K562 (cell line): Measurements from ENCODE around the gene CD274. TPM values are rescaled to one million over a fixed set of nuclear protein-coding genes. Genes with fewer than 3 reads are reported as not detected.

Experiments used
- ATAC-seq: fragments of 200-7000 bp; cut with Tn5 transposase; 3 replicates; pipeline ENCODE4 v1.9.1; 2020; ENCODE audit warnings: moderate library complexity
- BruUV-seq: library from RNA; stranded (reverse); fragments of 400-500 nt; replicated peaks from 2 replicates; lab custom pipeline; 2021; lab: Mats Ljungman, UMichigan
- CTCF ChIA-PET: fragments of 300-600 bp; formaldehyde crosslinking; extraction: SDS; loops from one replicate; lab custom pipeline; 2021; ENCODE audit warnings: low intra/inter-chr PET ratio; lab: Yijun Ruan, JAX
- POLR2A ChIA-PET: fragments of 300-600, 350-650 bp; sonication (Branson Sonifier 250); formaldehyde crosslinking; extraction: SDS; loops from one replicate; lab custom pipeline; 2021; ENCODE audit warnings: antibody characterized with exemption, inconsistent platforms; lab: Yijun Ruan, JAX
- DNase-seq, 4 experiments: peaks; one replicate each; pipeline versions ENCODE4 v3.0.0 to v3.0.0-alpha.2; 2011 to 2018; ENCODE audit warnings: low spot score in 3 of 4, mixed read lengths in 3 of 4; ENCODE audit errors: extremely low read depth in 1 of 4
- FAIRE-seq: peaks from 2 replicates; lab custom pipeline; 2011; peaks lifted over from hg19 to GRCh38; lab: Jason Lieb, UNC
- H2AFZ ChIP-seq: 2 replicates; pipeline ENCODE4 v1.6.0; 2011; ENCODE audit warnings: low read depth, low read length, control low read depth, inconsistent platforms
- H3K27ac ChIP-seq: fragments of 200-600 bp; 3 replicates; pipeline ENCODE4 v1.8.0; 2011; ENCODE audit warnings: low read depth, mild to moderate bottlenecking, control low read depth, inconsistent platforms, low read length, moderate library complexity, mixed read lengths; ENCODE audit errors: extremely low read depth
- H3K27me3 ChIP-seq, 2 experiments: fragments of 300-600 bp in 1 of 2; 2 replicates in 1 of 2; 3 replicates in 1 of 2; pipeline versions ENCODE4 v1.6.0 to v1.8.0; 2011; ENCODE audit warnings: inconsistent platforms in 2 of 2, low read length in 2 of 2, mild to moderate bottlenecking in 1 of 2, mixed read lengths in 1 of 2, moderate library complexity in 1 of 2; ENCODE audit not compliant: control insufficient read depth in 2 of 2, insufficient read depth in 2 of 2
- H3K36me3 ChIP-seq: fragments of 300-600 bp; 3 replicates; pipeline ENCODE4 v1.8.0; 2011; ENCODE audit warnings: mild to moderate bottlenecking, low read length, inconsistent platforms; ENCODE audit not compliant: control insufficient read depth, insufficient read depth
- H3K4me1 ChIP-seq, 2 experiments: fragments of 200-600 bp in 1 of 2; replicated peaks in 1 of 2; 2 replicates in 1 of 2; 3 replicates in 1 of 2; pipeline versions ENCODE4 v1.5.1 to v1.8.0; 2011; ENCODE audit warnings: inconsistent platforms in 2 of 2, low read length in 2 of 2, mild to moderate bottlenecking in 1 of 2, mixed read lengths in 1 of 2, moderate library complexity in 1 of 2; ENCODE audit not compliant: control insufficient read depth in 2 of 2, insufficient read depth in 2 of 2
- H3K4me2 ChIP-seq: 2 replicates; pipeline ENCODE4 v1.6.1; 2011; ENCODE audit warnings: low read length, control low read depth, inconsistent platforms, mixed read lengths; ENCODE audit not compliant: insufficient read depth
- H3K4me3 ChIP-seq: fragments of 200-600 bp; sonication (generic), shearing (Covaris generic); 2 replicates; pipeline ENCODE4 v1.5.1; 2016; ENCODE audit warnings: control low read depth, inconsistent platforms
- H3K79me2 ChIP-seq: fragments of 200-600 bp; 3 replicates; pipeline ENCODE4 v1.8.0; 2011; ENCODE audit warnings: low read length, inconsistent platforms; ENCODE audit not compliant: control insufficient read depth, insufficient read depth
- H3K9ac ChIP-seq, 2 experiments: 2 replicates each; pipeline versions ENCODE4 v1.6.0 to v1.6.1; 2011; ENCODE audit warnings: low read depth in 2 of 2, low read length in 2 of 2, control low read depth in 1 of 2, inconsistent platforms in 1 of 2, mild to moderate bottlenecking in 1 of 2, mixed read lengths in 1 of 2; ENCODE audit not compliant: insufficient read depth in 1 of 2
- H3K9me1 ChIP-seq: one replicate; pipeline ENCODE4 v1.6.0; 2011; ENCODE audit warnings: inconsistent platforms, mild to moderate bottlenecking, low read length, moderate library complexity; ENCODE audit not compliant: control insufficient read depth, insufficient read depth
- H3K9me3 ChIP-seq: replicated peaks from 2 replicates; pipeline ENCODE4 v1.5.1; 2011; ENCODE audit warnings: low read depth, low read length, inconsistent platforms; ENCODE audit not compliant: control insufficient read depth, insufficient read depth
- H4K20me1 ChIP-seq: replicated peaks from 2 replicates; pipeline ENCODE4 v1.6.1; 2011; ENCODE audit warnings: low read length, inconsistent platforms, mixed read lengths; ENCODE audit not compliant: control insufficient read depth, insufficient read depth
- CBX8 ChIP-seq: fragments of 200-600 bp; sonication (generic); IDR thresholded peaks from 2 replicates; pipeline ENCODE4 v1.6.1; 2012; ENCODE audit warnings: borderline replicate concordance, mixed run types, low read depth, mild to moderate bottlenecking, moderate library complexity, mixed read lengths, low read length, control low read depth, inconsistent platforms; ENCODE audit not compliant: poor library complexity, severe bottlenecking; ENCODE audit errors: extremely low read depth
- IRF9 ChIP-seq: fragments of 450-650 bp; IDR thresholded peaks from 2 replicates; pipeline ENCODE4 v1.6.1; 2016; ENCODE audit warnings: missing biosample characterization, missing genetic modification characterization
- STAT5B ChIP-seq: fragments of 250-450 bp; sonication (Bioruptor Pico); IDR thresholded peaks from 2 replicates; pipeline ENCODE4 v1.8.0; 2021; ENCODE audit warnings: mild to moderate bottlenecking, inconsistent platforms
- ZC3H4 ChIP-seq: sonication (generic); formaldehyde crosslinking; IDR thresholded peaks from 2 replicates; pipeline ENCODE4 v1.9.0; 2021; ENCODE audit warnings: missing genetic modification reagents, borderline replicate concordance
- ZNF398 ChIP-seq: fragments of 250-450 bp; sonication (Bioruptor Pico); IDR thresholded peaks from 2 replicates; pipeline ENCODE4 v1.8.0; 2021; ENCODE audit warnings: moderate library complexity, mild to moderate bottlenecking, inconsistent platforms
- ZNF668 ChIP-seq: fragments of 250-450 bp; sonication (Bioruptor Pico); IDR thresholded peaks from 2 replicates; pipeline ENCODE4 v1.8.0; 2022; ENCODE audit warnings: mild to moderate bottlenecking, inconsistent platforms
- WGBS: fragments of 100-300 bp; shearing (Covaris generic); methylation state at CpG from one replicate; pipeline ENCODE4 v1.1.6; 2016; ENCODE audit warnings: low coverage, mixed read lengths; ENCODE audit not compliant: insufficient coverage; ENCODE audit errors: missing lambda C conversion rate; 5-methylcytosine and 5-hydroxymethylcytosine counted together
- in situ Hi-C: fragments of 300-500 bp; cut with MboI; formaldehyde crosslinking; loops from 4 replicates; pipeline ENCODE4 v1.15.0; 2018; ENCODE audit warnings: inconsistent platforms, mixed read lengths
- intact Hi-C: fragments of 100-400 bp; cut with micrococcal nuclease; formaldehyde crosslinking; loops from 2 replicates; pipeline ENCODE4 v1.14.2; 2022
- polyA plus RNA-seq, 8 experiments: library from polyadenylated mRNA; depleted of rRNA in 4 of 8; stranded (reverse) in 5 of 8; unstranded in 3 of 8; fragments of >200 nt; fragmentation: Nextera tagmentation in 2 of 8; fragmentation: Illumina TruSeq in 1 of 8; extraction: Ambion mirVana in 2 of 8; extraction: Trizol in 1 of 8; gene quantifications; 2 replicates each; pipeline versions ENCODE4 v1.2.1 to v1.2.3, GENCODE V29; 2011 to 2014; ENCODE audit warnings: inconsistent platforms in 1 of 8, missing spikeins in 1 of 8
- total RNA-seq, 7 experiments: library from RNA; depleted of rRNA in 6 of 7; stranded (reverse); fragments of >200 nt in 6 of 7; fragmentation: Illumina TruSeq in 2 of 7; extraction: Trizol in 2 of 7; gene quantifications; 2 replicates each; pipeline versions ENCODE4 v1.2.1 to v1.2.3, GENCODE V29; 2011 to 2021; ENCODE audit warnings: low replicate concordance in 1 of 7

The CD274 gene
- total and polyA plus RNA-seq, 9 of the 15 experiments (the other 6 are each of a cell fraction or from before 2014, with no cell fraction given): 0.07 to 0.51 (median 0.30) TPM; not detected in 1

- ATAC-seq (no peak), FAIRE-seq (no peak), DNase-seq (no peak)
- H3K36me3 ChIP-seq: no peaks in the 10 kb centered on the region
- ChIA-PET CTCF (interaction anchor here (1.1 kb wide), 1 partner anchor 18 kb away, joined by 3 read pairs; no protein-coding TSS in a partner anchor), POLR2A (interaction anchor here (1.2 kb wide), 1 partner anchor 41 kb away, joined by 4 read pairs; no protein-coding TSS in a partner anchor)
- no peaks in the 10 kb centered on the region for H3K9me3 ChIP-seq
- no peaks in the 10 kb centered on the region for H3K4me1 ChIP-seq
- H3K9me1 ChIP-seq: no peaks in the 10 kb centered on the region
- no peak overlapping the region for H3K9ac ChIP-seq
- H3K27me3 ChIP-seq: no peaks in the 10 kb centered on the region; a peak in 1 of 5 replicates
- no peak overlapping the region for H3K27ac ChIP-seq
- no peak overlapping the region for H3K4me2 ChIP-seq
- H2AFZ ChIP-seq: no peak overlapping the region
- in situ Hi-C loops: no loop called here
- BruUV-seq: no TSS peak
- WGBS: 34% methylated on average over 5 of the region's 5 CpGs
- H3K4me3 ChIP-seq: no peak overlapping the region
- H3K79me2 ChIP-seq: no peaks in the 10 kb centered on the region
- H4K20me1 ChIP-seq: no peaks in the 10 kb centered on the region
- no peak for TF ChIP-seq STAT5B (CRISPR knock-in tag)
- TF ChIP-seq IRF9 (tag): no peak
- no peak for TF ChIP-seq CBX8
- TF ChIP-seq ZC3H4 (CRISPR knock-in tag): no peak
- no peak for TF ChIP-seq ZNF398 (CRISPR knock-in tag)
- no peak for TF ChIP-seq ZNF668 (CRISPR knock-in tag)
- intact Hi-C loops: no loop called here
Measured at GRCh38 chr9:5468850-5469249, 18.5 kb downstream of the CD274 start.
